Activated CD8-positive, alpha-beta memory T cell treated with anti-CD3 and anti-CD28 coated beads for 24 hours (primary cell): Measurements from ENCODE around the gene RPL18.
"Not testable (repeated sequence)": the region's sequence is repeated elsewhere in the genome, so short reads cannot be mapped to it uniquely, and the experiment has no call there.

Experiments
- DNase-seq: peaks from one replicate; pipeline ENCODE4 v3.0.0-alpha.2; 2020

Gene RPL18

DNA sequence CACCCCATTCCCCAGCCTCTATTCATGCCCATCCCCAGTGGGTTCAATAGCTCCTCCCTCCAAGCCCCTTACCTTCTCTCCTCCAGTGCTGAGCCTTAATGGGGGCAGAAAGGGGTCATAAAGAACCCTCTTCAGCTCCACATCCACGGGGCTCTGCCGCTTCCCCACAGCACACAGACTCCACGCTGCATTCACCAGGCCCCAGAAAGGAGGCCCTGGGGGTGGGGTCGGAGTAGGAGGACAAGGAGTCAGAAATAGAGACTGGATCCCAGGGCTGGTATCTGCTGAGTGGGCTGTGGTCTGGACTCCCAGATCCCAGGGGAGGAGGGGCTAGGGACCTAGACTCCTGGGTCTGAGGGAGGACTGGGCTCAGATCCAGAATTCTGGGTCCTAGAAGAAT, 25.4 kb upstream of the RPL18 start:
- DNase-seq: no peak

DNA sequence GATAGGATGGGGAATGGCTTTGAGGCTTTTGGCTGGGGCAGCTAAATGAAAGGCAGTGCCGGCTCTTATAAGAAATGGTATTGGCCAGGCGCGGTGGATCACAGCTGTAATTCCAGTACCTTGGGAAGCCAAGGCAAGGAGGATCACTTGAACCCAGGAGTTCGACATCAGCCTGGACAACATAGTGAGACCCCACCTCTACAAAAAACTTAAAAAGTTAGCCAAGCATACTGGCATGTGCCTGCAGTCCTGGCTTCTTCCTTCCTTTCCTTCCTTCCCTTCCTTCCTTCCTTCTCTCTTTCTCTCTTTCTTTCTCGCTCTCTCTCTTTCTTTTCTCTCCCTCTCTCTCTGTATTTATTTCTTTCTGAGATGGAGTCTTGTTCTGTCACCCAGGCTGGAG, 23.9 kb upstream of the RPL18 start:
- DNase-seq: no peak

DNA sequence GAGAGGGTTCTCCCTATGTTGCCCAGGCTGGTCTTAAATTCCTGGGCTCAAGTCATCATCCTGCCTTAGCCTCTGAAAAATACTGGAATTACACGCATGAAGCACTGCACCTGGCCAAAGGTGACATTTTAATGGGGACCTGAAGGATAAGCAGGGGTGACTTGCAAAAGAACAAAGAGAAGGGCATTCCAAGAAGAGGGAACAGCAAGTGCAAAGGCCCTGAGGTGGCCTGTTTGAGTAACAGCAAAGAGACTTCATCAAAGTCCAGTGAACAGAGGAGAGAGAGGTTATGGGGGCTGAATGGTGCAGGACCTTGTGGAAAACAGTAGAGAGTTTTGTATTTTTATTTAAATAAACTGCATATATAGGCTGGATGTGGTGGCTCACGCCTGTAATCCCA, 22.9 kb upstream of the RPL18 start:
- no peak for DNase-seq

DNA sequence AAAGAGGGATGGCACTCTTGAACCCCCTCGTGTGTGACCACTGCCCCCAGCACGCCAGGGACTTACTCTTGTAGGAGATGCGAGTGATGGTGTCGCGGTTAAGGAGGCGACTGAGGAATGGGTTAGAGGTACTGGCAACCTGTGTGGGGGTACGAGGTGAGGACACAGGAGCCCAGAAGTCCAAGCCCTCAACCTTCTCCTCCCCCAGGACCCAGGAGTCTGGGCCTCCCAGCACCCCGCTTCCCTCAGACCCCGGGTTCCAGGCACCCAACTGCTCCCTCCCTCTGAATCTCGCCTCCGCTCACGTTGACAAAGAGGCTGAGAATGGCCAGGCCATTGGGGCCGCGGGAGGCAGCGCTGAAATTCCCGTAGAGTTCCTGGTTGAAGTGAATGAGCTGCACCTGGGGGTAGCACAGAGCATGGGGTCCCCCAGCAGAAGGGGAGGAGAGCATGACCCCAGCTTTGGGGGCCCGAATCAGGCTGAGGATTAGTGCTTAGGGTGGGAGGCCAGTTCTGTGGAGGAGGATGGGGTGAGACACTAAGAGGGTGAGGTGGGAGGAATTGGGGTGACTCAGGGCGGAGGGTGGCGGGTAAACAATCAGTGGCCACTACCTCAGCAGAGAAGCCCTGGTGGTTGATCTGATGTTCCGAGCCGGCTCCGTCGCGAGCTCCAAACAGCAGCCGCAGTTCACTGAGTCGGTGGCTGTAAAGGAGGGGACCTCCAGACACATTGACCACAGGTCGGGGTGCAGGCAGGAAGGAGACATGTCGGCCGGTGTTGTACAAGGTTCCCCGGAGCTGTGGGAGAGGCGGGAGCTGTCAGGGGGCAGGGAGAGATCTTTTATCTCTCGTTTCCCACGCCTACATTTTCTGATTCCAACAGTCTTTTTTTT, 20.8 kb upstream of the RPL18 start:
- DNase-seq: no peak

DNA sequence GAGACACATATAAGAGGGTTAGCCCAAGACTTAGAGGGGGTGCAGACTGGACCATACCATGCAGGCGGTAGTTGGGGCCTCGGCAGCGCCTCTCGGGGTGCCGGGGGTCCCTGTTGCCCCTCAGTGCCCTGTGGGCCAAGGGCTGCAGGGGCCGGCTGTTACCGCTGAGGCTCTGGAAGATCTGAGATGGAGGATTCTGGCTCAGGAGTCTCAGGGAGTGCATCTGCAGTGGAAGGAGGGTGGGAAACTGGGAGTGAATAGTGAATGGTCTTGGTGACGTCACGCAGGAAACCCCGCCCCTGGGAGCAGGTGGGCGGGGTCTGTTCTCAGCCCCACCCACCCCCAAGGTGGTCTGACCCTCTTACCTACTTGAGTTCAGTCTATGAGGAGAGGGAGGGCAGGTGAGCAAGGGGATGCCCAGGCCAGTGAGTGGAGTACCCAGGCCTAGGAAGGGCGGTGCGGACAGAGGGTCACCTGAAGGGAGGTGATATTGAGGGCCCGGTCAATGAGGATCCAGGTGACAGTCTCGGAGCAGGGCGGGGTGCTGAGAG, 19.9 kb upstream of the RPL18 start:
- peak; percentile 70 for DNase-seq

DNA sequence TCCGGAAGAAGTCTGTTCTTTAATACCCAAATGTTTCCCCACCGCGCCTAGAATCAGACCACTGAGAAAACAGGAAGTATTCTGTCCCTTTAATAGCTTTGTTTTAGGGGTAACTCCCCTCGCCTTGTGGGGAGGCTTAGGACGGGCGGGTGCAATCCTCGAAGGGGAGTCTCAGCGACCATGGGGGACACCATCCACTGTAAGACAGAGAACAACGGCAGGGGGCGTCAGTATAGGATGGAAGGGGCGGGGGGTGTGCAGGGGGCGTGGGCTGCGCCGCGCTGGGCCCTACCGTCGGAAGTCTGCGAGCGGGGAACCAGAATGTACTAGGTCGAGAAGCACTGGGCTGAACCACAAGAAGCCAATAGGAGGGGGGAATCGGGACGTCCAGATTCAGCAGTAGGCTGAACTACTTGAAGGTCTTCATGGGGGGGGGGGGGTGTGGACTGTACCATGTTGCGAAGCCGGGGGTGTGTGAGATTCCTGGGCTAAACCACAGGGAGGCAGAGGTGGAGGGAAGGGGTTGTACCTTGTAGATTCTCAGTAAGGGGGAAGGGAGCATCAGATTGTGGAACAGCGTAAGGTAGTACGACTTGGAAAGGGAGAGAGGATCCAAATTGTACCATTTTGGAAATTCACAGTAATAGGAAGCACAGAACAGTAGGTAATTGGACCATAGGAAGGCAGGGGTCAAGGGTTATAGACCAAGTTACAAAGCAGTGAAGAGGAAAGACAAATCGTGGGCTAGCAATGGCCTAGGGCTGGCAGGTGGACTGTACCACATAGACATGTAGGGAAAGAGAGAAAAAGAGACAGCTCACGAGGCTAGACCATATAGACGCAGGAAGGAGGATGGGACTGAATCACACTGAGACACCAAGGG, 19.2 kb upstream of the RPL18 start:
- DNase-seq: peak; percentile 87

DNA sequence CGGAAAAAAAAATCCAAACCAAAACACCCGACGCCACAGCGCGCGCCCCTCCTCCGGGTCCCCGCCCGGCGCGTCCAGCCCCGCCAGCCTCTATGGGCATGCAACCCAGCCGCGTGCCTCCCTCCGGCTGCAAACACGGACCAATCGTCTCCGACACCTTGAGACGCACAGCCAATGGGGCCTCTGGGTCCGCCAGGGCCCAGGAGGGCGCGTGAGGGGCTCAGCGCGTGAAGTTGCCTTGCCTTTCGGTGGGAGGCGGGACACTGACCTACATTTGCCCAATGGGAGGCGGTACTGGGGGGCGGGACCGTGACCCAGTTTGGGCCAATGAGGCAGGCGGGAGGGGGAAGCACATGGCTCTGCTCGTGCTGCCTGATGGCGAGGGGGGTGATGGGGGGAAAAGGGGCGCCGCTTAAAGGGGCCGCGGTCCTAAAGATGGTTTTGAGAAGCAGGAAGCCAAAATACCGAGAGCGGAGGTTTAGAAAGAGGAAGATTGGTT, 18.5 kb upstream of the RPL18 start:
- peak; percentile 99 for DNase-seq

DNA sequence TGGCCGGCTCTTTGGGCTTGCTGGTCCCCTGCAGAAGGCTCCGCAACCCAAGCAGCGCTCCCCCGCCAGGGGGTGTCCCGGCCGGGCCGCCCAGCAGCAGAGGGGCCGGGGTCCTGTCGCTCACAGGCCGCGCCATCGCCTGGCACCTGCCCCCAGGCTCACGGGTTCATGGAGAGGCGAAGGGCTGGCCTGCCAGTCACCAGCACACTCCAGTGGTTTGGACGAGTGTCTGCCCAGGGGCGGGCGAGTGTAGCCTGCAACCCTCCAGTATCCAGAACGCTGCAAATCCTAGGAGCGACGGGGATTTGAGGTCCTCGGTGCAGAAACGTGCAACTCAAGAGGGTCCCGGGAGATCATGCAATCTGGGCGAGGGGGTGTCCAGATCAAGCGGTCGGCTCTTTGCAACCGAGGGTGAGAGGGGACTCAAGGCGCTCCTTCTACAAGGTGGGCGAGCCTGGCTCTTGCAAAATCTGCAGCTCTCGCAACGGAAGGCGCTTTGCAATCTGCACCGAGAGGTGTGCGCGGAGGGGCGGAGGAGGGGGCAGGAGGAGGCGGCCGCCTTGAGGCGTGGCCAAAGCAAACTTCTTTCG, 18.0 kb upstream of the RPL18 start, which contains the start of gene DBP:
Gene DBP (minus strand): TSS at position 521 of the 590 bp plus-strand sequence. CDS start 385 bp downstream, at position 136.
- DNase-seq: no peak

DNA sequence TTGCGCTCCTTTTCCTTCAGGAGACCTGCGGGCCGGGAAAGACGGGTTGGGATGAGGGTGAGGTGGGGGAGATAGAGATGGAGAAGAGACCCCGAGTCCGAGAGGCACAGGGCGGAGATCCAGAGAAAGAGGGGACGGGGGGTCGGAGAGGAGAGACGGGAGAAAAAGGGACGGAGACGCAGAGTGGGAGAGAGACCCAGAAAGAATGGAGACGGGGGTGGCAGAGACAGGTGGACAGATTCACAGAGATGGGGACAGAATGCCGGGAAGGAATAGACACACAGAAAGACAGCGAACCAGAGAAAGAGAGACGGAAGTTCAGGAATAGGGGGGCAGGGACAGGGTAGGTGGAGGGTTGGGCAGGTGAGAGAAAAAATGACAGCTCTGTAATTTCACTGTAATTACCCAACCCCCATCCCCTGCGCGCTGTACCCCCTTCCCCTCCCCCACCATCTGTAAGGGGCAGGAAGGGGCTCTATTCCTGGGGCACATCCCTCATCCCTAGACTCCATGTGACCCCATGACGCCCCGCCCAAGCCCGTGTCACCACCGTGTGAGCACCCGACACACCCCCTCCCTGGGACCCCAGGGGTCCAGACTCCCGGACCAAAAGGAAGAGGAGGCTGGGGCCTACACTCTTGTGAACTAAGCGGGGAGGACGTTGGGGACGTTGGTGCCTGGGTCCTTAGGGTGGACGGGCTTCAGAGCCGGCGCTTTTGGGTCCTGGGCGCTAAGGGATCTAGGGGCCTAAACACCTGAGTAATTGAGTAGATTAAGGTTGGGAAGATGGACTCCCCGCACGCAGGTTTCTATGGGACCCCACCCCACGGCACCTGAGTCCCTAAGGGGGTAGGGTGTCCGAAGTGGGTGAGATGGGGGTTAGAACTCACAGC, 17.2 kb upstream of the RPL18 start:
- peak; percentile 70 for DNase-seq

DNA sequence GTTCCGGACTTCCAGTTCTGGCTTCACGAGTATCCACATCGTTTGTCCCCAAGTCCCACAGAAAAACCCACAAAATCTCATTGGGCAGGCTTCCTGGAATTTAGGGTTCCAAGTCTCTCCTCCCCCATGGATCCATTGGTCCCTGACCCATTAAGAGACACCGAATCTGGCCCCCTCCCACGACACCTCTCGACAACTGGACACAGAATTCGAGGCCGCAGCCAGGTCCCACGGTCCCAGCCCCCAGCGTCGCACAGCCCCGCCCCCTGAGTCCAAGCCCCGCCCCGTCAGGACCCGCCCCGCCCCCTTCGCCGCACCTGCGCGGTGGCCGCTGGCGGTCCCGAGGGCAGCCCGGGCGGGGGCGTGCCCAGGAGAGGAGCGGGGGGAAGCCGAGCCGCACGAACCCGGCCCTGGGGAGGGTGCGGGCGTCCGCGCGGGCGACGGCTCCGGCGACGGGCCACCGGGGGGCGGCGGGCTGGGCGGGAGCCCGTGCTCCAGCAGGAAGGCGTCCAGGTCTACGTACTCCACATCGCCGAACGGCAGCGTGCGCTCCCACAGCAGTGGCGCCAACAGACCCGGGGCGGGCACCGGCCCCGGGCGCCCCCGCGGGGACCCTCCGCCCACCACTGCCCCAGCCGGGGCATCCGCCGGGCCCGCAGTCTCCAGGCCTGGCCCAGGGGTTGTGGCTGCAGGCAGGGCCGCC, 16.4 kb upstream of the RPL18 start:
- peak; percentile 91 for DNase-seq

DNA sequence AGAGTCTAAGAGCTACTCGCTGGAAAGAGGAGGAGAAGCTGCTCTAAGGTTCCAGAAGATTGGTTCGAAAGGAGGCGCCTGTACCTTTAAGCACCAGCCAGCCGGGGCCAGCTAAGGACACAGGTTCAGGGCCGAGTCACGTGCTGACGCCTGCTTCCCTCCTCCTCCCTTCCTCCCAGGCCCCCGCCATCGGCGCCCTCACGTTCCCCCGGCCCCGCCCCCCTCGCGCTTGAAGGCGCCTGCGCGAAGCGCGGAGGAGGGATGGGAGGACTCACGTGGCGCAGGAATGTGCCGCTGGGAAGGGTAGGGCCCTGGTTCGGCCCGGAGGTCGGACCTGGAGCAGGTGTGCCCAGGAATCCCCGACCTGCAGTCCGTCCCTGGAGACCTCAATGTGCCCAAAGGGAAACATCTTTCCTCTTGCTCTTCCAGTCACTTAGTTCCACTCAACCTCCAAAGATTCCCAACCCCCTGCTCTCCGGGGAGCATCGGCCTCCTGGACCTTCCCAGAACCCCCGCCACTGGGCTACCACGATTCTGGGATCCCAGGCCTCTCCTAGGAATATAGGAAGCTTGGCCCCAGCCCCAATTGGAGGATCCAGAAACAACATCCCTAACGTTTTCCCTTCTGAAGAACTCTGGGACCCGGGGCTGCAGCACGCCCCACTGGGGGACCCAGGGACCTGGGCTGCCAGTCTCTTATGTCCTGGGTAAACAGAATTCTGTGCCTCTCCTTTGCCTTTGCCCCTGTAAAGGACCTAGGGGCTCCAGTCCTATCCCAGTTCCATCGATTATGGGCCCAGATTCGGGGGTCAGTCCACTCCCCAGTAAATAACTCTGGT, 15.7 kb upstream of the RPL18 start:
- DNase-seq: peak; percentile 96

DNA sequence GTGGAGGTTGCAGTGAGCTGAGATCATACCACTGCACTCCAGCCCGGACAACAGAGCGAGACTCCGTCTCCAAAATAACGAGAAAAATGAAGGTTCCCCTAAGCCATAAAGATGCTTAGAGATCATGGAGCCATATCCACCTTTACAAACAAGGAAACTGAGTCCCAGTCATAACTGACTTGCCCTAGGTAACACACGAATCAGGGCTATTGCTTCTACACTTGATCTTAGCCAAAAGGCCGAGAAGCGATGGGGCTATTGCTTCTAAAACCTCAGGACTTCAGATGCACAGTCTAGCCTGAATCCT, 15.0 kb upstream of the RPL18 start:
- no peak for DNase-seq

DNA sequence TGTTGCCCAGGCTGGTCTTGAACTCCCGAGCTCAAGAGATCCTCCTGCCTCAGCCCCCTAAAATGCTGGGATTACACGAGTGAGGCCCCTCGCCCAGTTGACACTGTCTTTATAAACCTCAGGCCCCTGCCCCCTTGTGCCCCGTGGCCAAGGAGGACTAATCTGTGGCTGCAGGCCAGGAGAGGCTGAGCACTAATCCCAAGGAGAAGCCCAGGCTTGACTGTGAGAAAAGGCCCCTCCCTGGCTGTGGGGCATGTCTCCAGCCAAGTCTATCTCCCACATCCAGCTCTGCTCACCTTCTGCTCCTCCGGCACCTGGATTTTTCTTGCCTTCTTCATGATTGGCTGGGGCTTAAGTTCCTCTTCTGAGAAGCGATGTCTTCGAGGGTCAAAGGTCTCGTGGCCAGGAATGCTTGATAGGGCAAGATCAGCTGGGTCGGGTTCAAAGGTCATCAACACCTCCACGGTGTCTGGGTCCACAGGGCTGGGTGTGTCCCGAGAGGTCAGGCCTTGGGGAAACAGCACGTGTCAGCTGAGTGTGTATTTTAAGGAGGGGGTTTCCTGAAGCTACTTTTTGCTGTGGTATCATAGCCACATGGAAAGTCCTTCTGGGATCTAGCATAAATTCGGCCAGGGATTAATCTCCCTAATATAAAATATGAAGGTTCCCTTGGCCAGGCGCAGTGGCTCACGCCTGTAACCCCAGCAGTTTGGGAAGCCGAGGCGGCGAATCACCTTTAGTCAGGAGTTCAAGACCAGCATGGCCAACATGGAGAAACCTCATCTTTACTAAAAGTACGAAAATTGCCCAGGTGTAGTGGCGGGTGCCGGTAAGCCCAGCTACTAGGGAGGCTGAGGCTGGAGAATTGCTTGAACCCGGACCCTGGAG, 14.4 kb upstream of the RPL18 start:
- no peak for DNase-seq

DNA sequence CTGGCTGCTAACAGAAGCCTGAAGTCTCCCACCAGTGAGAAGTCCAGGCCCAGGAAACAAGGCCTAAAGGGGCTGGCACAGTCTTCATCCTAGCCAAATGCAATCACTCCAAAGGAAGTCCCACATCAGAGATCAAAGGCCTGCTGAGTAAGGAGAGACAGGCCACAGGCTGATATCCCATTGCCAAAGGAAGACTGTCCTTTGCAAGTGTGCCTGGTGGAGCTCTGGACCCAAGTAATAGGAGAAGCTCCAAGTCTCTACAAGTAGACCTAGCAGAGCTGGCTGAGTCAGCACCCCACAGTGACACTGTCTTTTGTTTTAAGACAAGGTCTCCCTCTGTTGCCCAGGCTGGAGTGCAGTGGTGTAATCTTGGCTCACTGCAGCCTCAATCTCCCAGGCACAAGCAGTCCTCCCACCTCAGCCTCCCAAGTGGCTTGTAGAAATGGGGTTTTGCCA, 13.7 kb upstream of the RPL18 start:
- no peak for DNase-seq

DNA sequence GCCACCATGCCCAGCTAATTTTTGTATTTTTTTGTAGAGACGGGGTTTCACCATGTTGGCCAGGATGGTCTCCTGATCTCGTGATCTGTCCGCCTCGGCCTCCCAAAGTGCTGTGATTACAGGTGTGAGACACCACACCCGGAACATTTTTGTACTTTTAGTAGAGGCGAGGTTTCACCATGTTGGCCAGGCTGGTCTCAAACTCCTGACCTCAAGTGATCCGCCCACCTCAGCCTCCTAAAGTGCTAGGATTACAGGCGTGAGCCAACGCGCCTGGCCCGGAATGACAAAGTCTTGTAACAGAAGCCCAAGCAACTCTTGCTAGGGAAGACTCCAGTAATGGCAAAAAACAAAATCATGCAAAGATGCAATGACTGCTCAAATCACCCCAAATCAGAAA, 13.3 kb upstream of the RPL18 start:
- DNase-seq: not testable (repeated sequence)

DNA sequence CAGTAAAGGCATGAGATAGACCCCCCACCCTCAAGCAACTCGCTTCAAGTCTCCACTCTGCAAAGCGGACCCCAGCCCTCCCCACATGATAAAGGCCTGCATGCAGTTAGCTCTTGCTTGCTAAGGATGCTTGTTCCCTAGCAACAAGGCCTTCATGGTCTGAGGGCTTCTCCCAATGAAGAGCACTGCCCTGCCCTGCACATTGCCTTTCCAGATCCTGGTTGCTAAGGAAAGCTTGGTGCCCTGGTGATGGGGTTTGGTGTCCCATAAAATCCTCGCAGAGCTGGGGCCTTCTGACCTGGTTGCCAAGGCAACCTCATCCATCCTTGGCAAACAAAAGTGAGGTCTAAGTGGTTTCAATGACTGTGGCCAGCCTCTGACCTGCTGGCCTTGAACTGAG, 12.2 kb upstream of the RPL18 start:
- no peak for DNase-seq

DNA sequence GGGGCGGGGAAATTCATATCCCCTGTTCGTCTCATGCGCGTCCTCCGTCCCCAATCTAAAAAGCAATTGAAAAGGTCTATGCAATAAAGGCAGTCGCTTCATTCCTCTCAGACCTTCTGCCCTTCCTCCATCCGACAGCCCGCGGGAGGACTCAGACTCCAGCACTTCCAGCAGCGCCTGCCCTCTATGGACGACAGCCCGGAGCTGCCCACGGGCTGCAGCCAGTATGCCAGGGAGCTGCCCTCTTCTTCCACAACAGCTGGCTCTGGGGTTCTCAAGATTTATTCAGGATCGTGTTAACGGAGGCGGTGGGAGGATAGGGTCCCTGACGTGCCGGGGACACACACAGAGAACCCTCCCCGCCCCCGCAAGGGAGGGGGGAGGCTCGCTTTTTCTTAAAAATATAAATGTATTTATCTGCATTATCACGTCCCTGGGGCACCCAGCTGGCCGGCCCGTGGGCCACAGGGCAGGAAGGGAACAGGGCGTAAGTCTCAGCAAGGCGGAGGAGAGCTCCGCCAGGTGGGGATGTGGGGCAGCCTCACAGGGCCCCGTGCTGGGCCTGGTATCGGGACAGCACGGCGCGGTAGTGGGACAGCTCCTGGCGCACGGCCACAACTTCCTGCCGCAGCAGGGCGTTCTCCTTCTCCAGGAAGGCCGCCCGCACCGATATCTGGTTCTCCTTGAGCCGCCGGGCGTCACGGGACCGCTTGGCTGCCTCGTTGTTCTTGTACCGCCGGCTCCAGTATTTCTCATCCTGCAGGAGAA, 11.5 kb upstream of the RPL18 start:
- no peak for DNase-seq

DNA sequence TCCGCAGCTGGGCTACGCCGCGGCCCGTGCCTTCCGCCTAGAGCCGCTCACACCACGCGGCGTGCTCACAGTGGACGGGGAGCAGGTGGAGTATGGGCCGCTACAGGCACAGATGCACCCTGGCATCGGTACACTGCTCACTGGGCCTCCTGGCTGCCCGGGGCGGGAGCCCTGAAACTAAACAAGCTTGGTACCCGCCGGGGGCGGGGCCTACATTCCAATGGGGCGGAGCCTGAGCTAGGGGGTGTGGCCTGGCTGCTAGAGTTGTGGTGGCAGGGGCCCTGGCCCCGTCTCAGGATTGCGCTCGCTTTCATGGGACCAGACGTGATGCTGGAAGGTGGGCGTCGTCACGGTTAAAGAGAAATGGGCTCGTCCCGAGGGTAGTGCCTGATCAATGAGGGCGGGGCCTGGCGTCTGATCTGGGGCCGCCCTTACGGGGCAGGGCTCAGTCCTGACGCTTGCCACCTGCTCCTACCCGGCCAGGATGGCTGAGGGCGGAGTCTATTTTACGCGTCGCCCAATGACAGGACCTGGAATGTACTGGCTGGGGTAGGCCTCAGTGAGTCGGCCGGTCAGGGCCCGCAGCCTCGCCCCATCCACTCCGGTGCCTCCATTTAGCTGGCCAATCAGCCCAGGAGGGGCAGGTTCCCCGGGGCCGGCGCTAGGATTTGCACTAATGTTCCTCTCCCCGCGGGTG, 10.8 kb upstream of the RPL18 start:
- DNase-seq: peak; percentile 67
